ENCODE data around the gene NFX1. TPM values are rescaled to one million over a fixed set of nuclear protein-coding genes. Genes with fewer than 3 reads are reported as not detected.

Gene NFX1
- total and polyA plus RNA-seq, 2 experiments from 2014 or later: 18.5 to 19.5 TPM

GRCh38 chr9:33263131-33264002 is 26.9 kb upstream of the NFX1 start:
- Histone ChIP-seq H3K79me2 (peaks cover 61% of the 10 kb centered on the region), H3K4me2 (peak overlapping the region; percentile 90), H3K36me3 (replicated peaks; ENCODE audit: insufficient read depth, low read depth) (no peaks in the 10 kb centered on the region), H3K27me3 (no peaks in the 10 kb centered on the region), H3K9me2 (replicated peaks; ENCODE audit: insufficient read depth) (no peaks in the 10 kb centered on the region), H3K4me1 (ENCODE audit: insufficient read depth) (peaks cover 13% of the 10 kb centered on the region), H3K9me3 (ENCODE audit: low read depth) (no peaks in the 10 kb centered on the region), H3K27ac (peak overlapping the region; percentile 76), H2AFZ (peak overlapping the region; percentile 67), H4K20me1 (ENCODE audit: insufficient read depth, poor library complexity, severe bottlenecking) (peaks cover 3% of the 10 kb centered on the region), H3K4me3 (peak overlapping the region; percentile 78)
- peak; percentile 38 for DNase-seq (ENCODE audit: low spot score)
- TF ChIP-seq EZH2phosphoT487 (IDR thresholded peaks at IDR 0.05; ENCODE audit: low read depth, severe bottlenecking, unreplicated experiment): no peak
- WGBS (ENCODE audit: low lambda C conversion rate, missing lambda C conversion rate): 7% methylated on average over 25 of the region's 25 CpGs

GRCh38 chr9:33264003-33264472 is 26.3 kb upstream of the NFX1 start:
- Histone ChIP-seq H2AFZ (peak overlapping the region; percentile 67), H3K4me3 (peak overlapping the region; percentile 78), H4K20me1 (ENCODE audit: insufficient read depth, poor library complexity, severe bottlenecking) (peaks cover 3% of the 10 kb centered on the region), H3K79me2 (peaks cover 61% of the 10 kb centered on the region), H3K27ac (peak overlapping the region; percentile 76), H3K4me2 (peak overlapping the region; percentile 90), H3K9me3 (ENCODE audit: low read depth) (no peaks in the 10 kb centered on the region), H3K9me2 (replicated peaks; ENCODE audit: insufficient read depth) (no peaks in the 10 kb centered on the region), H3K4me1 (ENCODE audit: insufficient read depth) (peaks cover 13% of the 10 kb centered on the region), H3K36me3 (replicated peaks; ENCODE audit: insufficient read depth, low read depth) (no peaks in the 10 kb centered on the region), H3K27me3 (no peaks in the 10 kb centered on the region)
- TF ChIP-seq EZH2phosphoT487 (IDR thresholded peaks at IDR 0.05; ENCODE audit: low read depth, severe bottlenecking, unreplicated experiment): no peak
- no peak for TF ChIP-seq EZH2 (IDR thresholded peaks at IDR 0.05; ENCODE audit: borderline replicate concordance)
- TF ChIP-seq, protein P1, sequence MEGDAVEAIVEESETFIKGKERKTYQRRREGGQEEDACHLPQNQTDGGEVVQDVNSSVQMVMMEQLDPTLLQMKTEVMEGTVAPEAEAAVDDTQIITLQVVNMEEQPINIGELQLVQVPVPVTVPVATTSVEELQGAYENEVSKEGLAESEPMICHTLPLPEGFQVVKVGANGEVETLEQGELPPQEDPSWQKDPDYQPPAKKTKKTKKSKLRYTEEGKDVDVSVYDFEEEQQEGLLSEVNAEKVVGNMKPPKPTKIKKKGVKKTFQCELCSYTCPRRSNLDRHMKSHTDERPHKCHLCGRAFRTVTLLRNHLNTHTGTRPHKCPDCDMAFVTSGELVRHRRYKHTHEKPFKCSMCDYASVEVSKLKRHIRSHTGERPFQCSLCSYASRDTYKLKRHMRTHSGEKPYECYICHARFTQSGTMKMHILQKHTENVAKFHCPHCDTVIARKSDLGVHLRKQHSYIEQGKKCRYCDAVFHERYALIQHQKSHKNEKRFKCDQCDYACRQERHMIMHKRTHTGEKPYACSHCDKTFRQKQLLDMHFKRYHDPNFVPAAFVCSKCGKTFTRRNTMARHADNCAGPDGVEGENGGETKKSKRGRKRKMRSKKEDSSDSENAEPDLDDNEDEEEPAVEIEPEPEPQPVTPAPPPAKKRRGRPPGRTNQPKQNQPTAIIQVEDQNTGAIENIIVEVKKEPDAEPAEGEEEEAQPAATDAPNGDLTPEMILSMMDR (IDR thresholded peaks at IDR 0.05; ENCODE audit: poor library complexity): no peak
- WGBS (ENCODE audit: low lambda C conversion rate, missing lambda C conversion rate): 1% methylated on average over 33 of the region's 37 CpGs
- peak; percentile 52 for DNase-seq (ENCODE audit: low spot score)

- Histone ChIP-seq H3K9me2 (replicated peaks; ENCODE audit: insufficient read depth) (no peaks in the 10 kb centered on the region), H3K27ac (peak within 1 kb of the TSS; percentile 80), H3K9me3 (ENCODE audit: low read depth) (no peaks in the 10 kb centered on the region), H3K4me3 (peak within 1 kb of the TSS; percentile 78), H2AFZ (peak within 1 kb of the TSS; percentile 67), H3K4me1 (ENCODE audit: insufficient read depth) (peaks cover 13% of the 10 kb centered on the region), H3K36me3 (replicated peaks; ENCODE audit: insufficient read depth, low read depth) (no peaks in the 10 kb centered on the region), H4K20me1 (ENCODE audit: insufficient read depth, poor library complexity, severe bottlenecking) (peaks cover 3% of the 10 kb centered on the region), H3K27me3 (no peaks in the 10 kb centered on the region), H3K4me2 (peak within 1 kb of the TSS; percentile 94), H3K79me2 (peaks cover 61% of the 10 kb centered on the region)
- WGBS (ENCODE audit: low lambda C conversion rate, missing lambda C conversion rate): 1% methylated on average over 35 of the region's 67 CpGs
- TF ChIP-seq, protein P1 (IDR thresholded peaks at IDR 0.05; ENCODE audit: poor library complexity): peak; percentile 51
- no peak for TF ChIP-seq EZH2phosphoT487 (IDR thresholded peaks at IDR 0.05; ENCODE audit: low read depth, severe bottlenecking, unreplicated experiment)
- DNase-seq (ENCODE audit: low spot score): peak; percentile 100
Measured at GRCh38 chr9:33264473-33265177, 25.7 kb upstream of the NFX1 start, which contains the start of the genes BAG1 and CHMP5. Gene BAG1, minus strand, starts transcription at chr9:33264708. Gene CHMP5, plus strand, starts transcription at chr9:33265049. Its CDS starts 30 bp downstream, at chr9:33265079.

All from hepatocyte (in vitro differentiated cells).